T-cell (primary cell): ENCODE data around the gene ARHGEF4. TPM values are rescaled to one million over a fixed set of nuclear protein-coding genes. Genes with fewer than 3 reads are reported as not detected.

Source experiments
- ATAC-seq, 4 experiments: fragments of 200-7000 bp in 3 of 4; fragments of 150-1000 bp in 1 of 4; cut with Tn5 transposase; replicated peaks in 1 of 4; 1 replicate in 3 of 4; 2 replicates in 1 of 4; pipeline ENCODE4 v1.10.0; 2021; ENCODE audit warnings: moderate library complexity in 3 of 4, mild to moderate bottlenecking in 2 of 4, moderate number of reproducible peaks in 1 of 4
- CTCF ChIA-PET, 2 donors: fragments of 300-600 bp; sonication (Branson Sonifier 250); formaldehyde crosslinking; loops; one replicate each; lab custom pipeline; 2022; ENCODE audit warnings: antibody characterized with exemption in 2 of 2; lab: Charles Lee
- POLR2A ChIA-PET, 2 donors: fragments of 300-600 bp; sonication (Branson Sonifier 250); formaldehyde crosslinking; loops; one replicate each; lab custom pipeline; 2022; ENCODE audit warnings: antibody characterized with exemption in 2 of 2; lab: Charles Lee
- DNase-seq, 35 experiments: peaks; one replicate each; pipeline versions ENCODE4 v3.0.0 to v3.0.0-alpha.2; 2013 to 2023
- H3K27ac ChIP-seq: one replicate; pipeline ENCODE4 v1.5.1; 2013; ENCODE audit warnings: low read length
- H3K27me3 ChIP-seq, 2 experiments: replicated peaks in 1 of 2; 1 replicate in 1 of 2; 2 replicates in 1 of 2; pipeline versions ENCODE4 v1.6.1 to v1.7.0; 2013; ENCODE audit warnings: low read length in 1 of 2, mixed read lengths in 1 of 2; ENCODE audit not compliant: control insufficient read depth in 2 of 2, insufficient read depth in 2 of 2; ENCODE audit errors: extremely low read depth in 1 of 2
- H3K36me3 ChIP-seq, 2 donors: 1 replicate in 1 of 2; 2 replicates in 1 of 2; pipeline versions ENCODE4 v1.6.1 to v1.7.0; 2013; ENCODE audit warnings: low read length in 1 of 2; ENCODE audit not compliant: control insufficient read depth in 2 of 2, insufficient read depth in 1 of 2; ENCODE audit errors: extremely low read depth in 1 of 2
- H3K4me1 ChIP-seq, 2 experiments: 1 replicate in 1 of 2; 2 replicates in 1 of 2; pipeline versions ENCODE4 v1.6.1 to v1.7.0; 2013; ENCODE audit warnings: low read length in 2 of 2, mixed read lengths in 1 of 2; ENCODE audit not compliant: insufficient read depth in 2 of 2, control insufficient read depth in 1 of 2; ENCODE audit errors: extremely low read depth in 1 of 2
- H3K4me3 ChIP-seq, 2 donors: 1 replicate in 1 of 2; 2 replicates in 1 of 2; pipeline versions ENCODE4 v1.5.1 to v1.7.0; 2013; ENCODE audit warnings: mild to moderate bottlenecking in 2 of 2, low read length in 1 of 2, moderate library complexity in 1 of 2; ENCODE audit not compliant: control insufficient read depth in 1 of 2; ENCODE audit errors: extremely low read depth in 1 of 2
- H3K9me3 ChIP-seq: 2 replicates; pipeline ENCODE4 v1.7.0; 2013
- H3K27ac Mint-ChIP-seq, 2 donors: one replicate each; pipeline ENCODE4 v1.8.0; 2020 to 2021; ENCODE audit warnings: mild to moderate bottlenecking in 2 of 2, mixed read lengths in 2 of 2
- H3K27me3 Mint-ChIP-seq, 2 donors: one replicate each; pipeline ENCODE4 v1.8.0; 2021 to 2022; ENCODE audit warnings: mixed read lengths in 2 of 2
- H3K36me3 Mint-ChIP-seq: one replicate; pipeline ENCODE4 v1.8.0; 2021; ENCODE audit warnings: mixed read lengths
- H3K4me1 Mint-ChIP-seq, 3 donors: one replicate each; pipeline ENCODE4 v1.8.0; 2020 to 2022; ENCODE audit warnings: mixed read lengths in 3 of 3, mild to moderate bottlenecking in 1 of 3
- H3K4me3 Mint-ChIP-seq, 3 donors: one replicate each; pipeline ENCODE4 v1.8.0; 2020 to 2022; ENCODE audit warnings: mild to moderate bottlenecking in 3 of 3, mixed read lengths in 3 of 3, moderate library complexity in 3 of 3
- H3K9me3 Mint-ChIP-seq, 3 donors: one replicate each; pipeline ENCODE4 v1.8.0; 2020 to 2022; ENCODE audit warnings: mixed read lengths in 3 of 3
- WGBS: methylation state at CpG from one replicate; pipeline ENCODE4 v1.1.5; 2013; ENCODE audit warnings: missing lambda C conversion rate; ENCODE audit not compliant: insufficient coverage; 5-methylcytosine and 5-hydroxymethylcytosine counted together
- total RNA-seq, 35 experiments: library from RNA in 6 of 35; stranded (reverse) in 6 of 35; fragments of 120-200 nt in 1 of 35; gene quantifications; one replicate each; pipeline versions ENCODE4 v1.2.1 to v1.2.4 and lab custom pipeline; 2013 to 2026

Gene ARHGEF4
- total RNA-seq, 5 donors from 2014 or later (not counting 1 experiment from before 2014, with no cell fraction given) = 2.9 to 5.3 (median 4.4) TPM

- Mint-ChIP-seq H3K9me3 (peaks cover 0 to 7% (median 3%) of the 10 kb centered on the region in 3 donors), H3K27ac (no peak overlapping the region), H3K4me3 (no peak overlapping the region), H3K27me3 (peaks cover 25 to 35% of the 10 kb centered on the region in 2 donors), H3K36me3 (no peaks in the 10 kb centered on the region), H3K4me1 (no peaks in the 10 kb centered on the region)
- peaks cover 0 to 22% of the 10 kb centered on the region in 2 experiments for H3K27me3 ChIP-seq
- DNase-seq (no peak), ATAC-seq (no peak)
- no peaks in the 10 kb centered on the region for H3K36me3 ChIP-seq
- POLR2A ChIA-PET = no interaction called here
- H3K4me1 ChIP-seq = no peaks in the 10 kb centered on the region
- no peaks in the 10 kb centered on the region for H3K9me3 ChIP-seq
- H3K27ac ChIP-seq = no peak overlapping the region
- no peak overlapping the region for H3K4me3 ChIP-seq
- WGBS = 100% methylated on average over 1 of the region's 1 CpG
- CTCF ChIA-PET = no interaction called here
Measured at GRCh38 chr2:131023758-131024157, 187.0 kb downstream of the ARHGEF4 start.

- Histone ChIP-seq H3K36me3 (no peaks in the 10 kb centered on the region), H3K9me3 (no peaks in the 10 kb centered on the region), H3K27me3 (peaks cover 0 to 25% of the 10 kb centered on the region in 2 experiments), H3K27ac (no peak overlapping the region), H3K4me1 (no peaks in the 10 kb centered on the region), H3K4me3 (no peak overlapping the region)
- Mint-ChIP-seq H3K27ac (no peak overlapping the region), H3K4me1 (no peaks in the 10 kb centered on the region), H3K4me3 (no peak overlapping the region), H3K36me3 (no peaks in the 10 kb centered on the region), H3K27me3 (peaks cover 21 to 37% of the 10 kb centered on the region in 2 donors), H3K9me3 (peaks cover 0 to 7% (median 0%) of the 10 kb centered on the region in 3 donors)
- CTCF ChIA-PET = no interaction called here
- 75% methylated on average over 2 of the region's 5 CpGs for WGBS
- no peak for ATAC-seq
- POLR2A ChIA-PET = no interaction called here
- no peak for DNase-seq
Measured at GRCh38 chr2:131026919-131027318, 190.2 kb downstream of the ARHGEF4 start.

GRCh38 chr2:131027566-131028528 is 191.1 kb downstream of the ARHGEF4 start:
- no peak for ATAC-seq
- Histone ChIP-seq H3K36me3 (no peaks in the 10 kb centered on the region), H3K27me3 (peaks cover 0 to 28% of the 10 kb centered on the region in 2 experiments), H3K27ac (no peak overlapping the region), H3K9me3 (no peaks in the 10 kb centered on the region), H3K4me1 (peaks cover 0 to 5% of the 10 kb centered on the region in 2 experiments), H3K4me3 (no peak overlapping the region)
- peak in 1 of 35 experiments; percentile 16 for DNase-seq
- ChIA-PET CTCF (no interaction called here), POLR2A (no interaction called here)
- no peak overlapping the region for H3K4me3 Mint-ChIP-seq
- H3K27me3 Mint-ChIP-seq = peaks cover 20 to 36% of the 10 kb centered on the region in 2 donors
- H3K9me3 Mint-ChIP-seq = peaks cover 0 to 7% (median 0%) of the 10 kb centered on the region in 3 donors
- no peaks in the 10 kb centered on the region for H3K4me1 Mint-ChIP-seq
- WGBS = 78% methylated on average over 5 of the region's 12 CpGs
- no peak overlapping the region for H3K27ac Mint-ChIP-seq
- no peaks in the 10 kb centered on the region for H3K36me3 Mint-ChIP-seq

GRCh38 chr2:131029812-131030211 is 193.1 kb downstream of the ARHGEF4 start:
- H3K27me3 Mint-ChIP-seq = peaks cover 20 to 44% of the 10 kb centered on the region in 2 donors
- CTCF ChIA-PET = no interaction called here

GRCh38 chr2:131030478-131030971 is 193.8 kb downstream of the ARHGEF4 start:
- H3K36me3 ChIP-seq = no peaks in the 10 kb centered on the region
- H3K4me3 Mint-ChIP-seq = no peak overlapping the region

More at GRCh38 chr2:131029812-131030211, 193.1 kb downstream of the ARHGEF4 start:
- WGBS = 75% methylated on average over 5 of the region's 8 CpGs
- no peak overlapping the region for H3K4me3 Mint-ChIP-seq
- peaks cover 10 to 11% (median 10%) of the 10 kb centered on the region in 3 donors for H3K4me1 Mint-ChIP-seq
- Histone ChIP-seq H3K4me3 (no peak overlapping the region), H3K27ac (no peak overlapping the region), H3K9me3 (no peaks in the 10 kb centered on the region), H3K36me3 (no peaks in the 10 kb centered on the region), H3K4me1 (peaks cover 8 to 22% of the 10 kb centered on the region in 2 experiments), H3K27me3 (peaks cover 0 to 41% of the 10 kb centered on the region in 2 experiments)
- no peak overlapping the region for H3K27ac Mint-ChIP-seq
- POLR2A ChIA-PET = no interaction called here
- H3K36me3 Mint-ChIP-seq = no peaks in the 10 kb centered on the region
- ATAC-seq (no peak), DNase-seq (peak in 1 of 35 experiments; percentile 17)
- peaks cover 0 to 7% (median 0%) of the 10 kb centered on the region in 3 donors for H3K9me3 Mint-ChIP-seq

GRCh38 chr2:131031431-131031841 is 194.7 kb downstream of the ARHGEF4 start:
- Histone ChIP-seq H3K9me3 (no peaks in the 10 kb centered on the region), H3K27me3 (peaks cover 0 to 53% of the 10 kb centered on the region in 2 experiments), H3K4me3 (no peak overlapping the region), H3K4me1 (peaks cover 8 to 25% of the 10 kb centered on the region in 2 experiments), H3K36me3 (no peaks in the 10 kb centered on the region), H3K27ac (no peak overlapping the region)
- Mint-ChIP-seq H3K9me3 (peaks cover 0 to 7% (median 0%) of the 10 kb centered on the region in 3 donors), H3K27me3 (peaks cover 10 to 44% of the 10 kb centered on the region in 2 donors), H3K4me1 (peaks cover 10 to 19% (median 11%) of the 10 kb centered on the region in 3 donors), H3K36me3 (no peaks in the 10 kb centered on the region), H3K27ac (no peak overlapping the region), H3K4me3 (no peak overlapping the region)
- ATAC-seq (no peak), DNase-seq (peak in 1 of 35 experiments; percentile 17)
- 77% methylated on average over 9 of the region's 9 CpGs for WGBS
- ChIA-PET CTCF (no interaction called here), POLR2A (no interaction called here)

More at GRCh38 chr2:131030478-131030971, 193.8 kb downstream of the ARHGEF4 start:
- ATAC-seq (no peak), DNase-seq (peak in 1 of 35 experiments; percentile 19)
- POLR2A ChIA-PET = no interaction called here
- Histone ChIP-seq H3K27me3 (peaks cover 0 to 44% of the 10 kb centered on the region in 2 experiments), H3K4me1 (peaks cover 8 to 25% of the 10 kb centered on the region in 2 experiments), H3K9me3 (no peaks in the 10 kb centered on the region), H3K4me3 (no peak overlapping the region), H3K27ac (no peak overlapping the region)
- H3K27me3 Mint-ChIP-seq = peaks cover 18 to 38% of the 10 kb centered on the region in 2 donors
- H3K36me3 Mint-ChIP-seq = no peaks in the 10 kb centered on the region
- peaks cover 10 to 11% (median 11%) of the 10 kb centered on the region in 3 donors for H3K4me1 Mint-ChIP-seq
- H3K9me3 Mint-ChIP-seq = peaks cover 0 to 7% (median 0%) of the 10 kb centered on the region in 3 donors
- CTCF ChIA-PET = no interaction called here
- H3K27ac Mint-ChIP-seq = no peak overlapping the region
- 71% methylated on average over 9 of the region's 13 CpGs for WGBS
